SK-N-SH (cell line): ENCODE data around the gene MAPK6. TPM values are rescaled to one million over a fixed set of nuclear protein-coding genes. Genes with fewer than 3 reads are reported as not detected.

Experiments
- CTCF ChIA-PET: fragments of 300-600, 350-600 bp; formaldehyde crosslinking; extraction: SDS; loops from one replicate; lab custom pipeline; 2021; lab: Yijun Ruan, JAX
- POLR2A ChIA-PET: fragments of 350-600 bp; sonication (Branson Sonifier 250); formaldehyde crosslinking; extraction: SDS; loops from one replicate; lab custom pipeline; 2020; ENCODE audit warnings: antibody characterized with exemption, inconsistent platforms; lab: Yijun Ruan, JAX
- DNase-seq: peaks from one replicate; pipeline ENCODE4 v3.0.0; 2012
- H2AFZ ChIP-seq: fragments of 200-600 bp; sonication (generic); 2 replicates; pipeline ENCODE4 v1.8.1; 2016; ENCODE audit warnings: antibody characterized with exemption, mild to moderate bottlenecking, low read depth
- H3F3A ChIP-seq: fragments of 200-600 bp; sonication (generic); replicated peaks from 2 replicates; pipeline ENCODE3; 2016; ENCODE audit warnings: antibody characterized with exemption, mild to moderate bottlenecking; ENCODE audit not compliant: insufficient read depth
- H3K27ac ChIP-seq, 2 experiments: fragments of 200-500 bp in 1 of 2; fragments of 200-600 bp in 1 of 2; sonication (Bioruptor generic) in 1 of 2; sonication (generic), shearing (Covaris generic) in 1 of 2; 2 replicates each; pipeline versions ENCODE4 v1.5.1 to v1.6.1; 2014 to 2016; ENCODE audit warnings: low read depth in 2 of 2, inconsistent platforms in 1 of 2, low read length in 1 of 2, mild to moderate bottlenecking in 1 of 2, mixed read lengths in 1 of 2
- H3K27me3 ChIP-seq: fragments of 200-600 bp; sonication (generic), shearing (Covaris generic); 2 replicates; pipeline ENCODE4 v1.6.1; 2016; ENCODE audit warnings: mixed run types; ENCODE audit not compliant: insufficient read depth
- H3K36me3 ChIP-seq, 2 experiments: fragments of 200-500 bp in 1 of 2; fragments of 200-600 bp in 1 of 2; sonication (Bioruptor generic) in 1 of 2; sonication (generic) in 1 of 2; replicated peaks in 1 of 2; 2 replicates each; pipeline versions ENCODE3 to v1.5.1; 2014 to 2016; ENCODE audit warnings: low read length in 1 of 2, mild to moderate bottlenecking in 1 of 2; ENCODE audit not compliant: insufficient read depth in 2 of 2, control insufficient read depth in 1 of 2
- H3K4me1 ChIP-seq, 2 experiments: fragments of 200-500 bp in 1 of 2; fragments of 200-600 bp in 1 of 2; sonication (Bioruptor generic) in 1 of 2; sonication (generic), shearing (Covaris generic) in 1 of 2; 2 replicates each; pipeline versions ENCODE4 v1.5.1 to v1.6.1; 2014 to 2016; ENCODE audit warnings: low read depth in 1 of 2, low read length in 1 of 2, mixed run types in 1 of 2; ENCODE audit not compliant: insufficient read depth in 2 of 2, control insufficient read depth in 1 of 2
- H3K4me2 ChIP-seq: fragments of 200-600 bp; sonication (generic), shearing (Covaris generic); 2 replicates; pipeline ENCODE4 v1.6.1; 2017; ENCODE audit warnings: mixed run types
- H3K4me3 ChIP-seq, 2 experiments: fragments of 200-500 bp in 1 of 2; fragments of 200-600 bp in 1 of 2; sonication (Bioruptor generic) in 1 of 2; sonication (generic), shearing (Covaris generic) in 1 of 2; 2 replicates each; pipeline versions ENCODE4 v1.5.1 to v1.8.1; 2014 to 2016; ENCODE audit warnings: low read depth in 2 of 2, inconsistent platforms in 1 of 2, low read length in 1 of 2, mild to moderate bottlenecking in 1 of 2, mixed read lengths in 1 of 2, moderate library complexity in 1 of 2
- H3K79me2 ChIP-seq: fragments of 200-600 bp; sonication (generic); 2 replicates; pipeline ENCODE4 v1.8.1; 2017; ENCODE audit warnings: mild to moderate bottlenecking; ENCODE audit not compliant: insufficient read depth
- H3K9ac ChIP-seq: fragments of 200-600 bp; sonication (generic); 2 replicates; pipeline ENCODE4 v1.6.1; 2017; ENCODE audit warnings: mixed run types
- H3K9me2 ChIP-seq: fragments of 200-600 bp; sonication (generic); 2 replicates; pipeline ENCODE4 v1.6.1; 2017; ENCODE audit warnings: mixed run types
- H3K9me3 ChIP-seq: fragments of 200-600 bp; sonication (generic); 2 replicates; pipeline ENCODE4 v1.6.1; 2017; ENCODE audit warnings: mixed run types, mild to moderate bottlenecking, moderate library complexity
- H4K20me1 ChIP-seq: fragments of 200-600 bp; sonication (generic); 2 replicates; pipeline ENCODE4 v1.6.1; 2017; ENCODE audit warnings: mild to moderate bottlenecking, mixed run types; ENCODE audit not compliant: insufficient read depth
- CHD2 ChIP-seq: fragments of 150-350 bp; IDR thresholded peaks from 2 replicates; pipeline ENCODE4 v1.6.1; 2018; ENCODE audit warnings: low read length; ENCODE audit not compliant: partially characterized antibody
- CTCF ChIP-seq: fragments of 200-600 bp; sonication (generic); IDR thresholded peaks from 2 replicates; pipeline ENCODE4 v1.6.1; 2017; ENCODE audit warnings: antibody characterized with exemption, mild to moderate bottlenecking, moderate library complexity
- ELF1 ChIP-seq: IDR thresholded peaks from 2 replicates; pipeline ENCODE4 v1.4.0; 2012
- EP300 ChIP-seq, 2 experiments: IDR thresholded peaks; 2 replicates each; pipeline versions ENCODE4 v1.4.0 to v1.6.1; 2012; ENCODE audit warnings: borderline replicate concordance in 1 of 2, low read depth in 1 of 2, low read length in 1 of 2
- GABPA ChIP-seq: IDR thresholded peaks from 2 replicates; pipeline ENCODE4 v1.4.0; 2012; ENCODE audit warnings: low read depth, mild to moderate bottlenecking
- GATA2 ChIP-seq: sonication (generic); formaldehyde crosslinking; IDR thresholded peaks from 2 replicates; pipeline ENCODE4 v1.5.0; 2020; ENCODE audit warnings: mild to moderate bottlenecking, missing genetic modification reagents
- MEF2A ChIP-seq: IDR thresholded peaks from 2 replicates; pipeline ENCODE4 v1.4.0; 2012; ENCODE audit warnings: low read depth, borderline replicate concordance
- PBX3 ChIP-seq: IDR thresholded peaks from 2 replicates; pipeline ENCODE4; 2012
- RAD21 ChIP-seq: IDR thresholded peaks from 2 replicates; pipeline ENCODE4 v1.6.1; 2012; ENCODE audit warnings: mild to moderate bottlenecking, low read length
- RFX5 ChIP-seq: IDR thresholded peaks from 2 replicates; pipeline ENCODE4 v1.6.1; 2012; ENCODE audit warnings: mild to moderate bottlenecking, improper control_type of control experiment, low read length
- TCF12 ChIP-seq: IDR thresholded peaks from 2 replicates; pipeline ENCODE4 v1.4.0; 2012
- TEAD4 ChIP-seq: IDR thresholded peaks from 2 replicates; pipeline ENCODE4 v1.4.0; 2012; ENCODE audit warnings: mild to moderate bottlenecking, borderline replicate concordance; ENCODE audit not compliant: insufficient read depth
- USF1 ChIP-seq: IDR thresholded peaks from 2 replicates; pipeline ENCODE4 v1.4.0; 2012; ENCODE audit warnings: low read depth, borderline replicate concordance
- WGBS: methylation state at CpG from one replicate; pipeline ENCODE4 v1.1.6; 2017; ENCODE audit warnings: low lambda C conversion rate; 5-methylcytosine and 5-hydroxymethylcytosine counted together
- polyA plus RNA-seq, 3 experiments: library from polyadenylated mRNA; depleted of rRNA; stranded (reverse); fragments of >200 nt; gene quantifications; 2 replicates each; pipeline ENCODE4 v1.2.3, GENCODE V29; 2012
- TF ChIP-seq, protein P1 (sequence below): fragments of 150-350 bp; IDR thresholded peaks from 2 replicates; pipeline ENCODE4 v1.6.1; 2017; ENCODE audit warnings: antibody characterized with exemption, low read length, low read depth, borderline replicate concordance

MAPK6 gene
- polyA plus RNA-seq, 1 of the 3 experiments (the other 2 are of a cell fraction): 16.9 TPM

GRCh38 chr15:52100807-52101442 is 81.9 kb downstream of the MAPK6 start (continued):
- peak; percentile 58 for TF ChIP-seq PBX3
- TF ChIP-seq TCF12: peak; percentile 55
- no peak for TF ChIP-seq EP300 (IDR thresholded peaks at IDR 0.05; ENCODE audit: borderline replicate concordance in 1 of 2, low read depth in 1 of 2, low read length in 1 of 2)
- no peak for TF ChIP-seq CTCF
- no peak for TF ChIP-seq GATA2 (CRISPR knock-in tag)
- TF ChIP-seq, protein P1, sequence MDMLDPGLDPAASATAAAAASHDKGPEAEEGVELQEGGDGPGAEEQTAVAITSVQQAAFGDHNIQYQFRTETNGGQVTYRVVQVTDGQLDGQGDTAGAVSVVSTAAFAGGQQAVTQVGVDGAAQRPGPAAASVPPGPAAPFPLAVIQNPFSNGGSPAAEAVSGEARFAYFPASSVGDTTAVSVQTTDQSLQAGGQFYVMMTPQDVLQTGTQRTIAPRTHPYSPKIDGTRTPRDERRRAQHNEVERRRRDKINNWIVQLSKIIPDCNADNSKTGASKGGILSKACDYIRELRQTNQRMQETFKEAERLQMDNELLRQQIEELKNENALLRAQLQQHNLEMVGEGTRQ: no peak

DNA sequence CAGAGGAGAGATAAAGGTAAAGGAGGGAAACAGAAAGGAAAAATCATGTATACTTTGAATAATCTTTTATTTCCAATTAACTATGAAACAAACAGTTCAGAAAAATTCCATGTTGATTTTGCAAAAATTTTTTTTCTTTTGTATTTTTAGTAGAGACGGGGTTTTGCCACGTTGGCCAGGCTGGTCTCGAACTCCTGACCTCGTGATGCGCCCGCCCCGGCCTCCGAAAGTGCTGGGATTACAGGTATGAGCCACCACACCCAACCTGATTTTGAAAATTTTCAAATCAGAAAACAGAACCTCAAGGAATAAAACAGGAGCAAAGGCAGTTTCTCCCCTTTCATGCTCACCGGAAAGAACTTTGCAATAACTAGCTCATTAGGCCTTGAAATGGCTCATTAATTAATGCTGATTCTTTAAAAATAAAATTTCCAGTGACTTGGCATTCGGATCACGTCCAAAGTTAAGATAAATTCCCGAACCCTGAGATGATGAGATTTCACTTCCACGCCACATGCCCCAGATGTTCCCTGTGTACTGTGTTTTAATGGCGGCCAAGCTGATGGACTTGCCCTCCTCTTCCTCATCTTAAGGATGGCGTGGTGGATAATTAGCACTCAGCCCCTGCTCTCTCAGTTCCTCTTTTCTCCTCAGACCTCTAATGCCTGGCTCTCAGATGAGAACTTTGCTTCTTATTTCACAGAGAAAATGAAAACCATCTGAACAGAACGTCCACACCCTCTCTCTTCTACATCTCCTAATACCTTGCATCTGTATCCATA is 82.7 kb downstream of the MAPK6 start:
- peaks cover 21% of the 10 kb centered on the region for H3F3A ChIP-seq
- CTCF ChIA-PET: no interaction called here
- no peak overlapping the region for H3K4me3 ChIP-seq
- POLR2A ChIA-PET: no interaction called here
- WGBS: 96% methylated on average over 16 of the region's 16 CpGs
- H3K4me2 ChIP-seq: peak overlapping the region; percentile 29; the same call in 1 of the 2 replicates
- no peak for DNase-seq
- H3K27me3 ChIP-seq: no peaks in the 10 kb centered on the region
- H3K9me2 ChIP-seq: no peaks in the 10 kb centered on the region
- no peaks in the 10 kb centered on the region for H4K20me1 ChIP-seq
- H3K9me3 ChIP-seq: no peaks in the 10 kb centered on the region
- no peak overlapping the region for H2AFZ ChIP-seq
- no peak overlapping the region for H3K9ac ChIP-seq
- H3K79me2 ChIP-seq: no peaks in the 10 kb centered on the region
- no peaks in the 10 kb centered on the region for H3K36me3 ChIP-seq
- TF ChIP-seq TEAD4: no peak
- no peak overlapping the region; a peak in 1 of 4 replicates for H3K27ac ChIP-seq
- H3K4me1 ChIP-seq: peaks cover 0 to 18% of the 10 kb centered on the region in 2 experiments; a peak in 3 of 4 replicates

GRCh38 chr15:52102463-52102862 is 83.4 kb downstream of the MAPK6 start:
- no peaks in the 10 kb centered on the region for H3K9me2 ChIP-seq
- H3K79me2 ChIP-seq: no peaks in the 10 kb centered on the region
- peak overlapping the region; percentile 29 for H3K4me2 ChIP-seq
- no peaks in the 10 kb centered on the region for H3K36me3 ChIP-seq
- 0 out of 2 replicates have a peak overlapping the region, but pooled peaks have one; percentile 3 for H2AFZ ChIP-seq
- no peak overlapping the region for H3K4me3 ChIP-seq
- H3K27ac ChIP-seq: no peak overlapping the region; a peak in 1 of 4 replicates
- WGBS: 58% methylated on average over 2 of the region's 2 CpGs
- ChIA-PET CTCF (interaction anchor here (0.6 kb wide), 1 partner anchor 326 kb away, joined by 3 read pairs; no protein-coding TSS in a partner anchor), POLR2A (no interaction called here)
- no peaks in the 10 kb centered on the region for H3K9me3 ChIP-seq
- H3K9ac ChIP-seq: peak overlapping the region; percentile 58; the same call in 1 of the 2 replicates
- no peak for DNase-seq
- no peaks in the 10 kb centered on the region for H4K20me1 ChIP-seq
- no peaks in the 10 kb centered on the region for H3K27me3 ChIP-seq
- H3K4me1 ChIP-seq: peaks cover 0 to 18% of the 10 kb centered on the region in 2 experiments; a peak in 3 of 4 replicates
- peaks cover 21% of the 10 kb centered on the region for H3F3A ChIP-seq
- TF ChIP-seq ELF1 (no peak), TCF12 (no peak; the same call in 1 of the 2 replicates), USF1 (no peak), PBX3 (no peak), RAD21 (no peak), CHD2 (no peak), MEF2A (no peak), GABPA (no peak), RFX5 (no peak)
